Spleen (tissue), 11 donors: ENCODE measurements around the gene INTS15. TPM values are rescaled to one million over a fixed set of nuclear protein-coding genes. Genes with fewer than 3 reads are reported as not detected.
A peak's percentile ranks its signal among the peaks of the same experiment; 100 is the strongest.
"Not testable (repeated sequence)": the region's sequence is repeated elsewhere in the genome, so short reads cannot be mapped to it uniquely, and the experiment has no call there.

Experiments
- DNase-seq: peaks from one replicate; pipeline ENCODE4 v3.0.0-alpha.2; 2020
- H3K27ac ChIP-seq, 8 donors: fragments of 200-600 bp; sonication (generic) in 7 of 8; 1 replicate in 4 of 8; 2 replicates in 4 of 8; pipeline versions ENCODE4 v1.5.0 to v1.8.0; 2016 to 2021; ENCODE audit warnings: inconsistent platforms in 4 of 8, mild to moderate bottlenecking in 4 of 8, moderate library complexity in 1 of 8
- H3K27me3 ChIP-seq, 7 donors: fragments of 200-600 bp; sonication (generic) in 6 of 7; replicated peaks in 1 of 7; 1 replicate in 4 of 7; 2 replicates in 3 of 7; pipeline versions ENCODE4 v1.5.0 to v1.8.0; 2016 to 2021; ENCODE audit warnings: inconsistent platforms in 3 of 7, mild to moderate bottlenecking in 1 of 7
- H3K36me3 ChIP-seq, 6 donors: fragments of 200-600 bp; sonication (generic) in 5 of 6; 1 replicate in 4 of 6; 2 replicates in 2 of 6; pipeline versions ENCODE4 v1.5.0 to v1.8.0; 2016 to 2021; ENCODE audit warnings: inconsistent platforms in 2 of 6
- H3K4me1 ChIP-seq, 6 donors: fragments of 200-600 bp; sonication (generic) in 5 of 6; 1 replicate in 3 of 6; 2 replicates in 3 of 6; pipeline versions ENCODE4 v1.5.0 to v1.8.0; 2016 to 2021; ENCODE audit warnings: inconsistent platforms in 3 of 6
- H3K4me3 ChIP-seq, 8 donors: fragments of 200-600 bp; sonication (generic) in 7 of 8; 1 replicate in 4 of 8; 2 replicates in 4 of 8; pipeline versions ENCODE4 v1.5.0 to v1.8.0; 2016 to 2021; ENCODE audit warnings: inconsistent platforms in 4 of 8, mild to moderate bottlenecking in 4 of 8, moderate library complexity in 2 of 8
- H3K9me3 ChIP-seq, 8 donors: fragments of 200-600 bp; sonication (generic) in 7 of 8; 1 replicate in 4 of 8; 2 replicates in 4 of 8; pipeline versions ENCODE4 v1.5.0 to v1.8.0; 2016 to 2021; ENCODE audit warnings: inconsistent platforms in 4 of 8
- CTCF ChIP-seq, 11 experiments: fragments of 200-600 bp in 7 of 11; fragments of 450-650 bp in 4 of 11; sonication (generic) in 4 of 11; IDR thresholded peaks in 8 of 11; conservative IDR thresholded peaks in 3 of 11; 1 replicate in 7 of 11; 2 replicates in 4 of 11; pipeline versions ENCODE4 v1.4.0 to v1.8.0; 2016 to 2021; ENCODE audit warnings: antibody characterized with exemption in 11 of 11, inconsistent platforms in 4 of 11, mild to moderate bottlenecking in 1 of 11
- POLR2A ChIP-seq, 3 donors: fragments of 450-650 bp; IDR thresholded peaks; one replicate each; pipeline ENCODE4 v1.5.1; 2017; ENCODE audit warnings: antibody characterized with exemption in 3 of 3, mild to moderate bottlenecking in 1 of 3
- POLR2AphosphoS5 ChIP-seq, 3 donors: sonication (generic); formaldehyde crosslinking; IDR thresholded peaks; one replicate each; pipeline ENCODE4 v1.5.1; 2017; ENCODE audit warnings: antibody characterized with exemption in 3 of 3
- WGBS, 5 donors: extraction: QIAGEN DNeasy Blood & Tissue Kit in 3 of 5; methylation state at CpG; one replicate each; pipeline versions ENCODE4 v1.1.5 to v1.1.7; 2013 to 2018; 5-methylcytosine and 5-hydroxymethylcytosine counted together
- intact Hi-C: fragments of 100-400 bp; cut with DNase I; formaldehyde crosslinking; loops from one replicate; pipeline ENCODE4 v1.15.0; 2023; ENCODE audit warnings: low total_unique reads
- polyA plus RNA-seq, 3 donors: library from polyadenylated mRNA; stranded (reverse); fragments of 200-250 nt; gene quantifications; one replicate each; pipeline ENCODE4 v1.2.1, GENCODE V29; 2013
- total RNA-seq, 7 donors: library from RNA; depleted of rRNA in 3 of 7; stranded (reverse); fragments of >200 nt in 3 of 7; fragmentation: NEBNext Ultra II Directional in 4 of 7; extraction: Animal tissue kit (Norgen Biotek cat#: 25700) in 4 of 7; gene quantifications; one replicate each; pipeline versions ENCODE4 v1.1.0 to v1.2.1, GENCODE V29; 2016 to 2021
- donor health status: healthy with polysubstance abuse.
- donor health status: DM: no; HTN: no; CAD: no; lungs with moderate emphysema.
- donor health status: DM: no; HTN: no; CAD: no.
- donor health status: Bipolar disorder and iron deficiency.
- donor health status: healthy.
- donor health status: DM: no; HTN: no; CAD: no.
- donor health status: DM: yes; HTN: yes; CAD: no.

Gene INTS15
- total and polyA plus RNA-seq, 10 donors, result 14.3 to 43.9 (median 33.6) TPM

GRCh38 chr7:6634021-6634420, 44.2 kb downstream of the INTS15 start:
- H3K4me3 ChIP-seq, result peak overlapping the region in 1 of 8 donors; percentile 96
- WGBS, 5 donors, result 76 to 81% (median 78%) methylated on average over 8 of the region's 8 CpGs

GRCh38 chr7:6634971-6635370, 45.1 kb downstream of the INTS15 start:
- H3K9me3 ChIP-seq, H3K27me3 ChIP-seq, DNase-seq, intact Hi-C loops: not testable (repeated sequence)
- H3K27ac ChIP-seq, result peak overlapping the region in 7 of 8 donors; percentile 58 to 97 (median 93)
- H3K4me3 ChIP-seq, result peak overlapping the region in 1 of 8 donors; percentile 96
- 41 to 66% (median 57%) methylated on average over 5 of the region's 5 CpGs for WGBS, 5 donors
- H3K4me1 ChIP-seq, result peaks cover 9 to 45% (median 31%) of the 10 kb centered on the region in 6 donors
- TF ChIP-seq POLR2AphosphoS5 (IDR thresholded peaks at IDR 0.05), result peak in 1 of 3 donors; percentile 26
- H3K36me3 ChIP-seq, result peaks cover 0 to 13% (median 0%) of the 10 kb centered on the region in 6 donors

More at GRCh38 chr7:6634021-6634420, 44.2 kb downstream of the INTS15 start:
- intact Hi-C loops, result no loop called here
- H3K4me1 ChIP-seq, result peaks cover 9 to 36% (median 25%) of the 10 kb centered on the region in 6 donors
- TF ChIP-seq POLR2A (IDR thresholded peaks at IDR 0.05) (no peak), POLR2AphosphoS5 (IDR thresholded peaks at IDR 0.05) (no peak)
- no peaks in the 10 kb centered on the region for H3K27me3 ChIP-seq
- H3K36me3 ChIP-seq, result peaks cover 0 to 3% (median 0%) of the 10 kb centered on the region in 6 donors
- H3K9me3 ChIP-seq, result peaks cover 0 to 7% (median 0%) of the 10 kb centered on the region in 8 donors
- peak overlapping the region in 4 of 8 donors; percentile 93 to 97 (median 95) for H3K27ac ChIP-seq
- no peak for DNase-seq

- Histone ChIP-seq H3K27ac (peak within 1 kb of the TSS; percentile 83 to 97 (median 91)), H3K36me3 (peaks cover 0 to 32% (median 12%) of the 10 kb centered on the region in 6 donors), H3K4me3 (peak within 1 kb of the TSS; percentile 78 to 96 (median 87)), H3K4me1 (peaks cover 9 to 63% (median 35%) of the 10 kb centered on the region in 6 donors), H3K9me3 (peaks cover 0 to 7% (median 0%) of the 10 kb centered on the region in 8 donors), H3K27me3 (no peaks in the 10 kb centered on the region)
- TF ChIP-seq POLR2A (IDR thresholded peaks at IDR 0.05) (no peak), CTCF (IDR thresholded peaks at IDR 0.05 in 8 of 11, conservative IDR thresholded peaks at IDR 0.05 in 3 of 11) (no peak), POLR2AphosphoS5 (IDR thresholded peaks at IDR 0.05) (peak; percentile 82 to 86 (median 83))
- 2 to 4% (median 2%) methylated on average over 33 to 104 of the region's 104 CpGs for whole genome bisulfite sequencing, 5 donors
- intact Hi-C loops, result no loop called here
- DNase-seq, result peak; percentile 94
Measured at GRCh38 chr7:6636741-6637543, 47.1 kb downstream of the INTS15 start, which contains the start of gene ZNF316. ZNF316 (plus strand) TSS chr7:6637318; CDS start chr7:6642410, 5,092 bp downstream.

DNA sequence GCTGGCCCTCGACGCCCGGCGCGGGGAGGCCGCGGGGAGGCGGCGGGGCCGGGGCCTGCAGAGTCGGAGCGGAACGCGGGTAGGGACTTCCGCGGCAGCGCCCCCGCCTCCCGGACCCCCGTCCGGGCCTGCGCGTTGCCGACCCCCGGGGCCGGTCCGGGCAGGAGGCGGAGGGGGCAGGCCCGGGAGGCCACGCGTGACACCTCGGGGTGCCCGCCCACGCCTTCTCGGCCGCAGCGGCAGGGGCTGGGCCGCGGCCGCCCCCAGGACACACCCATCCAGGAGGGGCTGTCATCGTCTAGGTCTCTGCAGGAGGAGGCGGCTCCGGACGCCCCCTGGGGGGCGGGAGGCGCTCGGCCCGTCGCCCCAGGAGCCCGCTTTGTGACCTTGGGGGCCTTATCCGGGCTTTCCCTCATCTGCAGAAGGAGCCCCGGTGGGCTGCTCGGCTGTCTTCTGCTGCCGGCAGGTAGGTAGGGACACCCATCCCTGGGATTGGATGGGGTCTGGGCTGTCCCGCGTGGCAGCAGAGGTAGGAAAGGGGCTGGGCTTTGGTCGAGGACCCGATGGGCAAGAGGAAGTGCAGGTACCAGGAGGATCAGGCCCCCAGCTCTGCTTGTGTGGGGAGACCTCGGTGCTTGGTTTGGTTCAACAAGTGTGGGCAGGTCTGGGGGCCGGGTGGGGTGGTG, 47.9 kb downstream of the INTS15 start:
- DNase-seq, result peak; percentile 92
- H3K27ac ChIP-seq, result peak overlapping the region; percentile 27 to 97 (median 71)
- TF ChIP-seq POLR2A (IDR thresholded peaks at IDR 0.05), result no peak
- TF ChIP-seq CTCF (IDR thresholded peaks at IDR 0.05 in 8 of 11, conservative IDR thresholded peaks at IDR 0.05 in 3 of 11), result peak; percentile 17 to 79 (median 49)
- TF ChIP-seq POLR2AphosphoS5 (IDR thresholded peaks at IDR 0.05), result peak in 2 of 3 donors; percentile 5 to 44
- H3K27me3 ChIP-seq, result no peaks in the 10 kb centered on the region
- 1 to 4% (median 1%) methylated on average over 15 to 60 of the region's 60 CpGs for WGBS, 5 donors
- intact Hi-C loops, result no loop called here
- peaks cover 0 to 7% (median 0%) of the 10 kb centered on the region in 8 donors for H3K9me3 ChIP-seq
- H3K36me3 ChIP-seq, result peaks cover 0 to 40% (median 20%) of the 10 kb centered on the region in 6 donors
- peaks cover 9 to 63% (median 35%) of the 10 kb centered on the region in 6 donors for H3K4me1 ChIP-seq
- H3K4me3 ChIP-seq, result peak overlapping the region; percentile 78 to 96 (median 87)
